SU-DHL-6 (cell line): ENCODE results near the gene FOXO6.

Source experiments
- H2AFZ ChIP-seq: fragments of 200-600 bp; sonication (generic); 2 replicates; pipeline ENCODE4 v1.6.1; 2014; ENCODE audit warnings: low read depth, mild to moderate bottlenecking, moderate library complexity, mixed read lengths, antibody characterized with exemption, low read length; ENCODE audit not compliant: severe bottlenecking
- H3F3A ChIP-seq: fragments of 200-600 bp; shearing (Covaris generic); 2 replicates; pipeline ENCODE4 v1.6.0; 2016; ENCODE audit warnings: antibody characterized with exemption, mild to moderate bottlenecking; ENCODE audit not compliant: insufficient read depth
- H3K27ac ChIP-seq: fragments of 200-600 bp; sonication (generic); 2 replicates; pipeline ENCODE4 v1.5.1; 2016; ENCODE audit warnings: low read depth, mild to moderate bottlenecking, low read length, moderate library complexity, mixed read lengths
- H3K27me3 ChIP-seq: fragments of 200-600 bp; sonication (generic), shearing (Covaris generic); 2 replicates; pipeline ENCODE4 v1.6.0; 2014; ENCODE audit warnings: mild to moderate bottlenecking, low read length
- H3K36me3 ChIP-seq: fragments of 200-600 bp; sonication (generic); 2 replicates; pipeline ENCODE4 v1.6.1; 2014; ENCODE audit warnings: mild to moderate bottlenecking, low read length, mixed read lengths
- H3K4me2 ChIP-seq: fragments of 300-600, 200-600 bp; shearing (Covaris generic), sonication (generic); 2 replicates; pipeline ENCODE4 v1.6.0; 2014; ENCODE audit warnings: low read length, low read depth, mild to moderate bottlenecking; ENCODE audit not compliant: poor library complexity, severe bottlenecking
- H3K4me3 ChIP-seq: fragments of 200-600 bp; sonication (generic); 2 replicates; pipeline ENCODE4 v1.5.1; 2014; ENCODE audit warnings: antibody characterized with exemption, low read length, mild to moderate bottlenecking, mixed read lengths; ENCODE audit not compliant: insufficient read depth, poor library complexity, severe bottlenecking
- H3K79me2 ChIP-seq: fragments of 200-600 bp; sonication (generic); 2 replicates; pipeline ENCODE4 v1.6.1; 2014; ENCODE audit warnings: mild to moderate bottlenecking, low read length, moderate library complexity; ENCODE audit not compliant: insufficient read depth
- H3K9ac ChIP-seq: fragments of 200-600 bp; sonication (generic); 2 replicates; pipeline ENCODE4 v1.7.0; 2014; ENCODE audit warnings: mild to moderate bottlenecking, low read length
- H3K9me2 ChIP-seq: fragments of 200-600 bp; sonication (generic); replicated peaks from 2 replicates; pipeline ENCODE4 v1.6.1; 2014; ENCODE audit warnings: low read length; ENCODE audit not compliant: insufficient read depth
- H3K9me3 ChIP-seq: fragments of 200-600 bp; sonication (generic); 2 replicates; pipeline ENCODE4 v1.6.1; 2014; ENCODE audit warnings: low read length, mixed read lengths; ENCODE audit not compliant: insufficient read depth
- H4K20me1 ChIP-seq: fragments of 200-600 bp; sonication (generic); 2 replicates; pipeline ENCODE4 v1.6.1; 2014; ENCODE audit warnings: low read depth, mild to moderate bottlenecking, antibody characterized with exemption, low read length, moderate library complexity, mixed read lengths
- EZH2phosphoT487 ChIP-seq: fragments of 200-600 bp; sonication (generic), shearing (Covaris generic); conservative IDR thresholded peaks from 2 replicates; pipeline ENCODE4 v1.6.1; 2018; ENCODE audit warnings: mild to moderate bottlenecking, antibody characterized with exemption, low read length, moderate library complexity, mixed read lengths
- TF ChIP-seq, protein P1 (sequence below): fragments of 200-600 bp; sonication (generic); IDR thresholded peaks from one replicate; pipeline ENCODE4 v1.5.1; 2017; ENCODE audit warnings: antibody characterized with exemption, mild to moderate bottlenecking, low read length, moderate library complexity; ENCODE audit not compliant: insufficient read depth, poor library complexity, severe bottlenecking

FOXO6 gene

GRCh38 chr1:41314376-41315145 is 46.7 kb upstream of the FOXO6 start:
- Histone ChIP-seq H3K79me2 (no peaks in the 10 kb centered on the region), H3K27ac (no peak overlapping the region), H3K36me3 (no peaks in the 10 kb centered on the region), H3K4me2 (no peak overlapping the region), H3K27me3 (no peaks in the 10 kb centered on the region), H3K9me3 (no peaks in the 10 kb centered on the region), H3F3A (no peaks in the 10 kb centered on the region), H4K20me1 (no peaks in the 10 kb centered on the region), H2AFZ (no peak overlapping the region), H3K9me2 (no peaks in the 10 kb centered on the region), H3K9ac (no peak overlapping the region), H3K4me3 (no peak overlapping the region)
- TF ChIP-seq EZH2phosphoT487 = no peak
- TF ChIP-seq, protein P1, sequence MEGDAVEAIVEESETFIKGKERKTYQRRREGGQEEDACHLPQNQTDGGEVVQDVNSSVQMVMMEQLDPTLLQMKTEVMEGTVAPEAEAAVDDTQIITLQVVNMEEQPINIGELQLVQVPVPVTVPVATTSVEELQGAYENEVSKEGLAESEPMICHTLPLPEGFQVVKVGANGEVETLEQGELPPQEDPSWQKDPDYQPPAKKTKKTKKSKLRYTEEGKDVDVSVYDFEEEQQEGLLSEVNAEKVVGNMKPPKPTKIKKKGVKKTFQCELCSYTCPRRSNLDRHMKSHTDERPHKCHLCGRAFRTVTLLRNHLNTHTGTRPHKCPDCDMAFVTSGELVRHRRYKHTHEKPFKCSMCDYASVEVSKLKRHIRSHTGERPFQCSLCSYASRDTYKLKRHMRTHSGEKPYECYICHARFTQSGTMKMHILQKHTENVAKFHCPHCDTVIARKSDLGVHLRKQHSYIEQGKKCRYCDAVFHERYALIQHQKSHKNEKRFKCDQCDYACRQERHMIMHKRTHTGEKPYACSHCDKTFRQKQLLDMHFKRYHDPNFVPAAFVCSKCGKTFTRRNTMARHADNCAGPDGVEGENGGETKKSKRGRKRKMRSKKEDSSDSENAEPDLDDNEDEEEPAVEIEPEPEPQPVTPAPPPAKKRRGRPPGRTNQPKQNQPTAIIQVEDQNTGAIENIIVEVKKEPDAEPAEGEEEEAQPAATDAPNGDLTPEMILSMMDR = no peak

GRCh38 chr1:41315146-41315822 is 46.0 kb upstream of the FOXO6 start:
- Histone ChIP-seq H3K9me2 (no peaks in the 10 kb centered on the region), H3K27ac (no peak overlapping the region), H3K36me3 (no peaks in the 10 kb centered on the region), H3K27me3 (no peaks in the 10 kb centered on the region), H3K4me2 (no peak overlapping the region), H3K9me3 (no peaks in the 10 kb centered on the region), H3F3A (no peaks in the 10 kb centered on the region), H4K20me1 (no peaks in the 10 kb centered on the region), H3K4me3 (no peak overlapping the region), H3K79me2 (no peaks in the 10 kb centered on the region), H3K9ac (no peak overlapping the region), H2AFZ (no peak overlapping the region)
- TF ChIP-seq EZH2phosphoT487 = no peak
- TF ChIP-seq, protein P1 = no peak

- Histone ChIP-seq H2AFZ (no peak overlapping the region), H3K9ac (no peak overlapping the region), H3F3A (no peaks in the 10 kb centered on the region), H4K20me1 (no peaks in the 10 kb centered on the region), H3K4me3 (no peak overlapping the region), H3K27ac (no peak overlapping the region), H3K36me3 (no peaks in the 10 kb centered on the region), H3K27me3 (no peaks in the 10 kb centered on the region), H3K9me2 (no peaks in the 10 kb centered on the region), H3K9me3 (no peaks in the 10 kb centered on the region), H3K4me2 (no peak overlapping the region), H3K79me2 (no peaks in the 10 kb centered on the region)
- TF ChIP-seq, protein P1 = no peak
- TF ChIP-seq EZH2phosphoT487 = no peak
These were observed 45.4 kb upstream of the FOXO6 start for GRCh38 chr1:41315871-41316270.
